Spinal cord (tissue), 10 donors: ENCODE data around the gene LIMS3. TPM values are rescaled to one million over a fixed set of nuclear protein-coding genes. Genes with fewer than 3 reads are reported as not detected.
"Not testable (repeated sequence)": the region's sequence is repeated elsewhere in the genome, so short reads cannot be mapped to it uniquely, and the experiment has no call there.

Experiments used
- DNase-seq, 6 donors: peaks; one replicate each; pipeline versions ENCODE4 v3.0.0 to v3.0.0-alpha.2; 2013 to 2015; ENCODE audit warnings: low spot score in 6 of 6, low read depth in 4 of 6
- H3K27ac ChIP-seq: one replicate; pipeline ENCODE4 v1.5.1; 2013; ENCODE audit warnings: low read depth, low read length, control low read depth
- H3K27me3 ChIP-seq: one replicate; pipeline ENCODE4 v1.6.1; 2013; ENCODE audit warnings: low read length; ENCODE audit not compliant: control insufficient read depth, insufficient read depth
- H3K36me3 ChIP-seq: one replicate; pipeline ENCODE4 v1.6.1; 2013; ENCODE audit warnings: low read length; ENCODE audit not compliant: control insufficient read depth, insufficient read depth
- H3K4me1 ChIP-seq: one replicate; pipeline ENCODE4 v1.6.1; 2013; ENCODE audit warnings: low read length; ENCODE audit not compliant: control insufficient read depth, insufficient read depth
- H3K4me3 ChIP-seq: one replicate; pipeline ENCODE4 v1.5.1; 2013; ENCODE audit warnings: low read depth, low read length, control low read depth
- H3K9me3 ChIP-seq: one replicate; pipeline ENCODE4 v1.6.1; 2013; ENCODE audit warnings: low read length; ENCODE audit not compliant: control insufficient read depth, insufficient read depth
- WGBS: methylation state at CpG from one replicate; pipeline ENCODE4 v1.1.5; 2013; ENCODE audit warnings: missing lambda C conversion rate; ENCODE audit not compliant: insufficient coverage; 5-methylcytosine and 5-hydroxymethylcytosine counted together
- polyA plus RNA-seq, 2 donors: library from polyadenylated mRNA; unstranded; fragments of 120-200 nt; gene quantifications; one replicate each; pipeline ENCODE4 v1.2.1, GENCODE V29; 2013; ENCODE audit not compliant: insufficient read length in 2 of 2
- total RNA-seq, 2 donors: library from RNA; depleted of rRNA in 1 of 2; stranded (reverse); fragments of 120-200 nt in 1 of 2; fragments of >200 nt in 1 of 2; gene quantifications; one replicate each; pipeline versions ENCODE4 v1.2.3 to v1.2.4, GENCODE V29; 2013 to 2014
- donor health status: healthy.

The LIMS3 gene
- total and polyA plus RNA-seq, 4 donors: 1.2 to 6.9 (median 2.1) TPM

DNA sequence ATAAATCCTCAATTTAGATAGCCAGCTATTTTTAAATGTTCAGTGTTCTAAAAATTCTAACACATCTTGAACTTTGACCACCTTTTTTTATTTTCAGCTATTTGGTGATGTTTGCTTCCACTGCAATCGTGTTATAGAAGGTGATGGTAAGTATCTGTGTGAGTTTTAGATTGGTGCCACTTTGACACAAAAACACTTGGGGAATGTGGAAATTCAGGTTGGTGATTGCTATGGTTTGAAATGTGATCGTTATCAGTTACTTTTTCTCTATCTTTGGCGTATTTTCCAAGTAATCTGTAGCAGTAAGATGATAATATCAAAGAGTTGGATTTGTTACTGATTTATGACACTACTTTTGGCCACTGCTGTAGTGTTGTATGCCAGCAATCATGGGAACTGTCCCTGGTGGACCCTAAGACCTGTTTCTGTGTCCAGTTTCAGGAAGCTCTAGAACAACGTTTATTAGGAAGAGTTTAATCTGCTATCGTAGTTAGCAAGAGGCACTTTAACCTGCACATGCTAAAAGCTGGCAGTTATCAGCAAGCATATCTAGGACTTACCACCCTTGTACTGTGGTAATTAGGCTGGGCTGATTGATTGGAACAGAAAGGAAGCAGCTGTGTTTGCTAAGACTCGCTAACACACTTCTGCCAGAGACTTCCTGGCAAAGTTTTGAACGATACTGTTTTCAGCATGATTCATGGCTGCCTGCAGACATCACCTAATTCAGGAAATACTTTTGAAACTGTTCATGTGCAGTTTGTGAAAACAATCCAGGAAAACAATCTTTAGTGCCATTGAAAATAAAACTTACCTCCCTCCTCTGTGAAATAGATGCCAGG, 23.3 kb downstream of the LIMS3 start:
- not testable (repeated sequence) for H3K9me3 ChIP-seq, DNase-seq, H3K4me1 ChIP-seq, H3K27ac ChIP-seq, H3K4me3 ChIP-seq, H3K27me3 ChIP-seq, H3K36me3 ChIP-seq
- no CpG with 5 or more reads among the region's 7 CpGs for WGBS

DNA sequence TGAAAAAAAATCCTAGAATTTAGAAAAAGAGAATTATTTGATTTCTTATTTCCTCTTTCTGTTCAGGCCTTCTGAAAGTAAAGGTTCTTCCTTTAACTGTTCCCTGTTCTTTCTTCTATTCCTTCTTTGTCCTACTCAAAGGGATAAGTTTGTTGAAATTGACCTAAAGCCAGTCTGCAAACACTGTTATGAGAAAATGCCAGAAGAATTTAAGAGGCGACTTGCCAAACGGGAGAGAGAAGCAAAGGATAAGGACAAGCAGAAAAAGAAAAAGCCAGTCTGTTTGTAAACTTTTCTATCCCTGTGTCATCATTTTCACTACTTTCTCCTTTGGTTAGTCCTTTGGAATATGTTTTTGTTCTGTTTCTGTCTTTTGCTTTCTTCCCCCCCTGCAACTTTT, 26.0 kb downstream of the LIMS3 start:
- H3K4me1 ChIP-seq, H3K27me3 ChIP-seq, H3K9me3 ChIP-seq, H3K27ac ChIP-seq, H3K36me3 ChIP-seq, H3K4me3 ChIP-seq, DNase-seq: not testable (repeated sequence)
- WGBS: no CpG with 5 or more reads among the region's 2 CpGs

DNA sequence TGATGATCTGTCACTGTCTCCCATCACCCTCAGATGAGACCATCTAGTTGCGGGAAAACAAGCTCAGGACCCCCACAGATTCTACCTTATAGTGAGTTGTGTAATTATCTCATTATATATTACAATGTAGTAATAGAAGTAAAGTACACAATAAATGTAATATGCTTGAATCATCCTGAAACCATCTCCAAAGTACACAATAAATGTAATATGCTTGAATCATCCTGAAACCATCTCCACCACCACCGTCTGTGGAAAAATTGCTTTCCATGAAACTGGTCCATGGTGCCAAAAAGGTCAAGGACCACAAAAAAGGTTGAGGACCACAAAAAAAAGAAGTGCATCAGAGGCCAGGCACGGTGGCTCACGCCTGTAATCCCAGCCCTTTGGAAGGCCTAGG, 29.3 kb downstream of the LIMS3 start:
- H3K4me1 ChIP-seq, H3K27me3 ChIP-seq, H3K4me3 ChIP-seq, H3K36me3 ChIP-seq, H3K9me3 ChIP-seq, DNase-seq, H3K27ac ChIP-seq: not testable (repeated sequence)
- no CpG with 5 or more reads among the region's 4 CpGs for WGBS

DNA sequence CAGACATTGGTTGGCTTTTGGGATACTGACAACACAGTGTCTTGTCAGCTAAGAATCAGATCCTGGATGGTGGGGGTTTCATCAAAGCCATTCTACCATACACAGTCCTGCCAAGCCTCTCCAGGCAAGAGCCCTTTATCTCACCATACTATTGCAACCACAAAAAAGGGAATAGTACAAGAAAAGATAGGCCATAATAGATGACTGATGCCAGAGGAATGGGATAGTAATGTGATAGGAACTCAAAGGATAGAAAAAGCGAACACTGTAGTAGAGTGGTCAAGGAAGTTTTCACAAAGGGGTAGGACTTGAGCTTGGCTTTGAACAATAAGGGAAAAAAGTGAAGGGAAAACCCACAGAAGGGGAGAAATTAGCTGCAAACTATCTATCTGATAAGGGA, 30.7 kb downstream of the LIMS3 start:
- not testable (repeated sequence) for DNase-seq

DNA sequence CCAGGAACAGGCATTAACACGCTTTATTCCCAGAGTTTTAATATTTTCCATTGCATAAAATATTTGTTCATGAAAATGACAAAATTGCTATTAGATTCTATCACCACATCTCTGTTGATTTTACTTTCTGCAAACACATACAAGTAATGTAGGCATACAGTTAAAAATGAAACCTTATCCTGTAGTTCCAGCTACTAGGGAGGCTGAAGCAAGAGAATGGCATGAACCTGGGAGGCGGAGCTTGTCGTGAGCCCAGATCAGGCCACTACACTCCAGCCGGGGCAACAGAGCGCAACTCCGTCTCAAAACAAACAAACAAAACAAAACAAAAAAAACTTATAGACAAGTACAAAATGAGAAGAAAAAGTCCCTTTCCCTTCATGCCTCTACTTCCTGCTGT, 38.0 kb downstream of the LIMS3 start:
- no CpG with 5 or more reads among the region's 6 CpGs for WGBS
- H3K36me3 ChIP-seq, H3K4me1 ChIP-seq: not testable (repeated sequence)

More for the DNA sequence above, 30.7 kb downstream of the LIMS3 start:
- not testable (repeated sequence) for H3K27ac ChIP-seq, H3K9me3 ChIP-seq, H3K4me1 ChIP-seq, H3K27me3 ChIP-seq, H3K4me3 ChIP-seq, H3K36me3 ChIP-seq
- WGBS: no CpG with 5 or more reads among the region's 1 CpG

DNA sequence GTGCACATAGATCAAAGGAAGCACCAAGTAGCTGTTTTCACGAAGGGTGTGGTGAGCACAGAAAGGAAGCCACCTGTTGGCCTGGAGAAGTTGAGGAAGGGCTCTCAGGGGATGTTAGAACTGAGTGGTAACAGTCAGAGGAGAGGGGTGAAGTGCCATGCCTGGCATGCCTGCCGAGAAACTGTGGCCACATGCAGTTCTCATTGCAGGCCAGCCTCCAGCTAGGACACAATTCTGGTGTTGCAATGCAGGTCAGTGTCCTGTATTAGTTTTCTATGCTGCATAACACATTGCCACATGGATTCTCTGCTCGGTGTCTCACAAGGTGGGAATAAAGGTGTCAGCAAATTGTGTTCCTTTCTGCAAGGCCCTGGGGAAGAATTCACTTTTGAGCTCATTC, 46.9 kb downstream of the LIMS3 start:
- not testable (repeated sequence) for DNase-seq, H3K36me3 ChIP-seq, H3K27me3 ChIP-seq, H3K27ac ChIP-seq, H3K4me1 ChIP-seq, H3K4me3 ChIP-seq, H3K9me3 ChIP-seq
- WGBS: no CpG with 5 or more reads among the region's 3 CpGs

More for the DNA sequence above, 38.0 kb downstream of the LIMS3 start:
- not testable (repeated sequence) for H3K27me3 ChIP-seq, H3K4me3 ChIP-seq, DNase-seq, H3K9me3 ChIP-seq, H3K27ac ChIP-seq

DNA sequence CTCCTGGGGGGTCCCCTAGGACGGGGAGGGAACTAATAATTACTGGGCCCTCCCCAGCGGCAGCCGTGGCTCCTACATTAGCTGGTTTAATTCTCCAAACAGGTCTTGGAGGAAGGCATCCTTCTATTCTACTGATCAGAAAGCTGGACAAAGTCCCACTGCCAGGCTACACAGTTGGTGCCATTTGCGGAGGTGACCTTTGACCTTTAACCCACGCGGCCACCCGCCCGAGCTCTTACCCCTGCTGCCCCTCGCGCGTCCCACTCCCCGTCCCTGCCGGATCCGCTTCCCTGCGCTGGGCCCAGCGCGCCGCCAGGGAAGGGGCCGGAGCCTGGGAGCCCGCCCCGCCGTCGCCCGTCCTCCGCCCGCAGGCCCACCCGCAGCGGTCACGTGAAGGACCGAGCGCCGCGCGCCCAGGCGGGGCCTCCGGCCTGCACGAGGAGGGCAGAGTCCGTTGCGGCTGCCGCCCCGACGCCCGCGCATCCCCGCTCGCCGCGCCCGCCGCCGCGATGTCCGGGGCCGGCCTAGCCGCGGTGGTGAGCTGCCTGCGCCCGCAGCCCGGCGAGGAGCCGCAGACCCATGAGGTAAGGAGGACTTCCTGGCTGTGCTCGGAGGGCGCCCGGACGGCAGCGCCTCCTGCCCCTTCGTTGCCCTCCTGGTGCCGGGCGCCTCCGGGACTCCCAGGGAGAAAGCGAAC, 48.9 kb downstream of the LIMS3 start:
- not testable (repeated sequence) for H3K9me3 ChIP-seq, DNase-seq, H3K36me3 ChIP-seq, H3K4me1 ChIP-seq, H3K27me3 ChIP-seq, H3K4me3 ChIP-seq, H3K27ac ChIP-seq
- no CpG with 5 or more reads among the region's 71 CpGs for WGBS

DNA sequence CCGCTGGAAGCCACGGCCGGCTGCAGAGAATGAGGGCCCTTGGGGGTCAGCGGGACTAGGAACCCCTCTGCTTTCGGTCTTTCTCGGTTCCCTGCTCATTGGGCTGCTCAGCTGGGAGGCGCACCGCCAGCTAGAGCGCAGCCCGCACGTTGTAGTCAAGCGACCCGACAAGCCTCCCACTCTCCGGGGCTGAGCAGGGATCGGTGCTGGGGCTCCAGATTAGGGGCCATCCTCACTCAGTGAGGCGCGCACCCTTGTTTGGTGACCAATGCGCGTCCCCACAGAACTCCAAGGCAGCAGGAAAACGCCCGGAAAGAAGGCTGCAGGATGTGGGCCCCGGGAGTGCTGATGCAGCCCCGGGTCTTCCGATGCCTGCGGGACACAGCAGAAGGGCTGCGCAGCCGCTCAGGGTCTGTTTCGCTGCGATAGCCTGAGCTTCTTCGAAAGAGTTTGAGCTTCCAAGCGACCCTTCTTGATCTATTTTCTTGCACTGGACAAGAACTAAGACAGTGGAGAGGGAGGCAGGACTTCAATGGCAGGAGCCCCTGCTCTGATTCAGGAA, 49.6 kb downstream of the LIMS3 start:
- WGBS: no CpG with 5 or more reads among the region's 31 CpGs
- H3K36me3 ChIP-seq, H3K27ac ChIP-seq, DNase-seq, H3K9me3 ChIP-seq, H3K27me3 ChIP-seq, H3K4me3 ChIP-seq, H3K4me1 ChIP-seq: not testable (repeated sequence)

DNA sequence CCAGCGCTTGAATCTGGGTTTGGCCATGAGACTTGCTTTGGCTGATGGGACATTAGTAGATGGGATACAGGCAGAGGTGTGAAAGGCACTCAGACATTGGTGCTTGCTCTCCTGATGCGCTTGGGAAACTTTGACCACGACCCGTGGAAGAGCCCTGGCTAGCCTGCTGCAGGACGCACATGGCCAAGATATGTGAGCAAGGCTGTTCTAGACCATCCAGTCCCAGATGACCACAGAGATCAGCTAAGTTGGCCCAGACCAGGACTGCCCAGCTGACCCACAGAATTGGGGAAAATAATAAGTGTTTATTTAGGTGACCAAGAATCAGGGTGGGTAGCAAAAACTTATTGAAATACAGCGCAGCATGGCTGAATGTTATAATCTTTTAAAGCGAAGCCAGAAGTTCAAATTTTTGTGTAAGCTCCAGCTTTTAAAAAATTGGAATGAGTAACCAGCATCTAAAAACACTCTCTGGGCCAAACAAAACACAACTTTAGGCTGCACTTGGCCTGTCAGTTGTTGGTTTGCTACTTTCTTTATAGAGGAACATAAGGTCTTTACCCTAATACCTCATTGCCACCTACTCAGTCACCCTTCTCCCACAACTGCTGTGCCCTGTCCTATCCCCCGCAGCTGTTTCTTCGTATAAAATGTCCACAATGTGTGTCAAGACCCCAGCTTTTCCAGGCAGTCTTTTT, 51.8 kb downstream of the LIMS3 start:
- not testable (repeated sequence) for H3K4me3 ChIP-seq, H3K27me3 ChIP-seq, H3K9me3 ChIP-seq, H3K36me3 ChIP-seq, H3K4me1 ChIP-seq, DNase-seq, H3K27ac ChIP-seq
- no CpG with 5 or more reads among the region's 9 CpGs for WGBS
